H1 (cell line): ENCODE results near the gene PTTG1IP. TPM values are rescaled to one million over a fixed set of nuclear protein-coding genes. Genes with fewer than 3 reads are reported as not detected.

ENCODE experiments used
- ASH2L ChIP-seq: fragments of 200-600, 300-600 bp; sonication (generic); IDR thresholded peaks from one replicate; pipeline ENCODE4 v1.7.1; 2017; ENCODE audit warnings: low read length
- BCL11A ChIP-seq, 2 experiments: IDR thresholded peaks; one replicate each; pipeline ENCODE4 v1.6.1; 2011; ENCODE audit warnings: low read depth in 2 of 2, low read length in 2 of 2, mild to moderate bottlenecking in 2 of 2
- CBX5 ChIP-seq: fragments of 300-800, 300-1000 bp; sonication (generic); IDR thresholded peaks from 2 replicates; pipeline ENCODE4 v1.7.1; 2016; ENCODE audit warnings: antibody characterized with exemption, low read length, low read depth
- CHD2 ChIP-seq: IDR thresholded peaks from 2 replicates; pipeline ENCODE4 v1.6.1; 2012; ENCODE audit warnings: low read length, improper control_type of control experiment
- E2F6 ChIP-seq: IDR thresholded peaks from 2 replicates; pipeline ENCODE4 v1.6.1; 2012; ENCODE audit warnings: inconsistent platforms
- HDAC6 ChIP-seq: IDR thresholded peaks from one replicate; pipeline ENCODE4 v1.7.1; 2012; ENCODE audit warnings: low read depth, mild to moderate bottlenecking, inconsistent platforms, low read length, moderate library complexity
- KDM4A ChIP-seq: IDR thresholded peaks from one replicate; pipeline ENCODE4 v1.7.1; 2012; ENCODE audit warnings: low read depth, mild to moderate bottlenecking, moderate library complexity, low read length, inconsistent platforms; ENCODE audit not compliant: severe bottlenecking
- NANOG ChIP-seq: IDR thresholded peaks from 2 replicates; pipeline ENCODE4 v1.6.1; 2011; ENCODE audit warnings: low read length, low read depth, mild to moderate bottlenecking, inconsistent platforms; ENCODE audit not compliant: insufficient read depth, poor library complexity, severe bottlenecking
- NRF1 ChIP-seq: IDR thresholded peaks from 2 replicates; pipeline ENCODE4 v1.6.1; 2011; ENCODE audit warnings: mild to moderate bottlenecking, low read depth, low read length, improper control_type of control experiment
- PHF8 ChIP-seq: fragments of 200-600 bp; sonication (generic); conservative IDR thresholded peaks from 2 replicates; pipeline ENCODE4 v1.7.1; 2012; ENCODE audit warnings: low read depth, mild to moderate bottlenecking, inconsistent platforms, low read length, moderate library complexity
- POLR2A ChIP-seq, 2 experiments: IDR thresholded peaks; 1 replicate in 1 of 2; 2 replicates in 1 of 2; pipeline ENCODE4 v1.6.1; 2011; ENCODE audit warnings: low read depth in 2 of 2, low read length in 2 of 2, mild to moderate bottlenecking in 2 of 2; ENCODE audit errors: control extremely low read depth in 1 of 2
- POLR2AphosphoS5 ChIP-seq: IDR thresholded peaks from 2 replicates; pipeline ENCODE4 v1.6.1; 2011; ENCODE audit warnings: low read depth, low read length
- RAD21 ChIP-seq, 2 experiments: IDR thresholded peaks in 1 of 2; conservative IDR thresholded peaks in 1 of 2; 2 replicates each; pipeline ENCODE4 v1.6.1; 2011; ENCODE audit warnings: low read depth in 2 of 2, low read length in 2 of 2, improper control_type of control experiment in 1 of 2, inconsistent platforms in 1 of 2, mild to moderate bottlenecking in 1 of 2, moderate library complexity in 1 of 2
- SAP30 ChIP-seq: fragments of 300-600 bp; sonication (generic); IDR thresholded peaks from 2 replicates; pipeline ENCODE4 v1.7.1; 2012; ENCODE audit warnings: low read length, moderate library complexity, mild to moderate bottlenecking, inconsistent platforms; ENCODE audit not compliant: insufficient read depth, insufficient replicate concordance
- SIN3A ChIP-seq, 2 experiments: IDR thresholded peaks in 1 of 2; conservative IDR thresholded peaks in 1 of 2; 2 replicates each; pipeline ENCODE4 v1.6.1; 2011 to 2012; ENCODE audit warnings: low read length in 2 of 2, improper control_type of control experiment in 1 of 2, low read depth in 1 of 2, mild to moderate bottlenecking in 1 of 2
- SUZ12 ChIP-seq: fragments of 200-600 bp; sonication (generic); IDR thresholded peaks from 2 replicates; pipeline ENCODE4 v1.6.1; 2012; ENCODE audit warnings: mild to moderate bottlenecking, inconsistent platforms, low read length, moderate library complexity, mixed read lengths
- TAF1 ChIP-seq: IDR thresholded peaks from 2 replicates; pipeline ENCODE4 v1.6.1; 2011; ENCODE audit warnings: mild to moderate bottlenecking, low read depth, low read length
- USF2 ChIP-seq: IDR thresholded peaks from 2 replicates; pipeline ENCODE4 v1.6.1; 2011; ENCODE audit warnings: low read length, improper control_type of control experiment
- polyA plus RNA-seq, 7 experiments: library from polyadenylated mRNA; depleted of rRNA in 3 of 7; stranded (reverse) in 5 of 7; unstranded in 2 of 7; fragments of >200 nt in 5 of 7; fragments of 200-250 nt in 2 of 7; gene quantifications; 1 replicate in 5 of 7; 2 replicates in 1 of 7; 4 replicates in 1 of 7; pipeline versions ENCODE4 v1.2.1 to v1.2.3, GENCODE V29; 2011 to 2013; ENCODE audit warnings: missing spikeins in 2 of 7, mixed read lengths in 2 of 7
- total RNA-seq: library from RNA; stranded (reverse); fragmentation: NEBNext Ultra II Directional; extraction: Animal tissue kit (Norgen Biotek cat#: 25700); gene quantifications from 2 replicates; pipeline ENCODE4 v1.2.1, GENCODE V29; 2021
- TF ChIP-seq, protein P1 (sequence below): IDR thresholded peaks from 2 replicates; pipeline ENCODE4 v1.6.1; 2012; ENCODE audit warnings: inconsistent platforms
- TF ChIP-seq, protein P2 (sequence below): IDR thresholded peaks from 2 replicates; pipeline ENCODE4 v1.6.1; 2011; ENCODE audit warnings: low read depth, mild to moderate bottlenecking, low read length; ENCODE audit not compliant: insufficient read depth

Gene PTTG1IP
- total and polyA plus RNA-seq, 2 of the 8 experiments (the other 6 are each of a cell fraction or from before 2014, with no cell fraction given) = 90.8 to 130 TPM

GRCh38 chr21:44801468-44802395, 71.8 kb downstream of the PTTG1IP start, which contains the start of gene UBE2G2 (continued):
- TF ChIP-seq SIN3A (conservative IDR thresholded peaks at IDR 0.05 in 1 of 2, IDR thresholded peaks at IDR 0.05 in 1 of 2; ENCODE audit: low read depth in 1 of 2, low read length in 2 of 2) (peak in 1 of 2 experiments; percentile 8; a peak in 1 of 4 replicates), USF2 (peak; percentile 25; the same call in 1 of the 2 replicates), POLR2AphosphoS5 (peak; percentile 76), SAP30 (no peak), CHD2 (peak; percentile 77), KDM4A (peak; percentile 86), CBX5 (no peak), TAF1 (peak; percentile 72), RAD21 (IDR thresholded peaks at IDR 0.05 in 1 of 2, conservative IDR thresholded peaks at IDR 0.05 in 1 of 2; ENCODE audit: low read depth in 2 of 2, low read length in 2 of 2) (no peak), PHF8 (peak; percentile 90), ASH2L (peak; percentile 42), POLR2A (IDR thresholded peaks at IDR 0.05; ENCODE audit: control extremely low read depth in 1 of 2, low read depth in 2 of 2, low read length in 2 of 2) (peak in 1 of 2 experiments; percentile 68; a peak in 1 of 3 replicates), NRF1 (peak; percentile 42; the same call in 1 of the 2 replicates), SUZ12 (no peak), NANOG (no peak), E2F6 (peak; percentile 87), HDAC6 (no peak), BCL11A (IDR thresholded peaks at IDR 0.05; ENCODE audit: low read depth in 2 of 2, low read length in 2 of 2) (no peak)
- TF ChIP-seq, protein P1, sequence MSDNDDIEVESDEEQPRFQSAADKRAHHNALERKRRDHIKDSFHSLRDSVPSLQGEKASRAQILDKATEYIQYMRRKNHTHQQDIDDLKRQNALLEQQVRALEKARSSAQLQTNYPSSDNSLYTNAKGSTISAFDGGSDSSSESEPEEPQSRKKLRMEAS = peak; percentile 98
- TF ChIP-seq, protein P2, sequence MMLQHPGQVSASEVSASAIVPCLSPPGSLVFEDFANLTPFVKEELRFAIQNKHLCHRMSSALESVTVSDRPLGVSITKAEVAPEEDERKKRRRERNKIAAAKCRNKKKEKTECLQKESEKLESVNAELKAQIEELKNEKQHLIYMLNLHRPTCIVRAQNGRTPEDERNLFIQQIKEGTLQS = no peak
